GM12875 (cell line): Measurements from ENCODE around the gene CEP68.
A peak's percentile ranks its signal among the peaks of the same experiment; 100 is the strongest.

ENCODE experiments used
- H3K4me3 ChIP-seq: one replicate; pipeline ENCODE4 v1.5.1; 2011; ENCODE audit warnings: low read depth, low read length, control low read depth
- TF ChIP-seq, protein P1 (sequence below): IDR thresholded peaks from 2 replicates; pipeline ENCODE4 v1.5.1; 2011; ENCODE audit warnings: low read depth, mild to moderate bottlenecking, control low read depth, inconsistent platforms, low read length, moderate library complexity, borderline replicate concordance; ENCODE audit not compliant: insufficient read depth

The CEP68 gene, protein sequence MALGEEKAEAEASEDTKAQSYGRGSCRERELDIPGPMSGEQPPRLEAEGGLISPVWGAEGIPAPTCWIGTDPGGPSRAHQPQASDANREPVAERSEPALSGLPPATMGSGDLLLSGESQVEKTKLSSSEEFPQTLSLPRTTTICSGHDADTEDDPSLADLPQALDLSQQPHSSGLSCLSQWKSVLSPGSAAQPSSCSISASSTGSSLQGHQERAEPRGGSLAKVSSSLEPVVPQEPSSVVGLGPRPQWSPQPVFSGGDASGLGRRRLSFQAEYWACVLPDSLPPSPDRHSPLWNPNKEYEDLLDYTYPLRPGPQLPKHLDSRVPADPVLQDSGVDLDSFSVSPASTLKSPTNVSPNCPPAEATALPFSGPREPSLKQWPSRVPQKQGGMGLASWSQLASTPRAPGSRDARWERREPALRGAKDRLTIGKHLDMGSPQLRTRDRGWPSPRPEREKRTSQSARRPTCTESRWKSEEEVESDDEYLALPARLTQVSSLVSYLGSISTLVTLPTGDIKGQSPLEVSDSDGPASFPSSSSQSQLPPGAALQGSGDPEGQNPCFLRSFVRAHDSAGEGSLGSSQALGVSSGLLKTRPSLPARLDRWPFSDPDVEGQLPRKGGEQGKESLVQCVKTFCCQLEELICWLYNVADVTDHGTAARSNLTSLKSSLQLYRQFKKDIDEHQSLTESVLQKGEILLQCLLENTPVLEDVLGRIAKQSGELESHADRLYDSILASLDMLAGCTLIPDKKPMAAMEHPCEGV

DNA sequence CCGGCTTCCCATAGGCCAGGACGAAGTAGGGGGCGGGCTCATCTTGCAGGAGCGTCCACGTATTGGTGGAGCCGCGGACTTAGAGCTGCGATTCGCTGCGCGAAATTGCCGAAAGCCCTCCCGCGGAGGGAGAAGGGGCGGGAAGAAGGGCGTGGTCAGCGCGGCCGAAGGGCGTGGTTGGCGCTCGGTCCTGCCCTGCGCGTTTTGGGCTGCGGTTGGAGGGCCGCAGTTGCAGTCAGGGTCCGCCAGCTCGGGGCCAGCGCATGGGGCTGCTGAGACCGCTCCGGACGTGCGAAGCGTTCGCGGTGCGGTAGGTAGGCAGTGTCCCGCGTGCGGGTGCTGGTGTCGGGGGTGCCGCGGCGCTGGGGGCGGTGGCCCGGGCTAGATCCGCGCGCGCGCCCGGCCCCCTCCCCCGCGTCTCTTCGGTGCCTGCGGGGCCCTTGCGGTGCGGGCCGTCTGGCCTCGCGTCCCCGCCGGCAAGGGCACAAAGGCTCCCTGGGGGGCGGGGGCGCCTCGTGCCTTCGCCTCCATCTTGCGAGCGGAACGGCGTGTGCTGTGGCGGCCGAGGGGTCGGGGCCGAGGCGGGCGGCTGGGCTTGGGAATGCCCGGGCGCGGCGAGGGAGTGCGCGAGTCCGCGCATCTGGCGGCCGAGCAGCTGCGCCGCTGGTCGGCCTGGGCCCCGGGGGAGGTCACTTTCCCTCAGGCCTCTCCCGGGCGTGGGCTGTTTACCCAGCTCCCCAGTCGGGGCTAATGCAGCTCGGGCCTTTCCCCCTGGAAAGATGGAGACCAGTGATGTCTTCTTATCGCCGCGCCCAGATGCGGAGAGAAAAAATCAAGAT lies at the start of gene CEP68:
Gene CEP68 (plus strand): TSS at position 202 of the 839 bp plus-strand sequence. CDS start 13,029 bp downstream, outside the sequence.
- TF ChIP-seq, protein P1, sequence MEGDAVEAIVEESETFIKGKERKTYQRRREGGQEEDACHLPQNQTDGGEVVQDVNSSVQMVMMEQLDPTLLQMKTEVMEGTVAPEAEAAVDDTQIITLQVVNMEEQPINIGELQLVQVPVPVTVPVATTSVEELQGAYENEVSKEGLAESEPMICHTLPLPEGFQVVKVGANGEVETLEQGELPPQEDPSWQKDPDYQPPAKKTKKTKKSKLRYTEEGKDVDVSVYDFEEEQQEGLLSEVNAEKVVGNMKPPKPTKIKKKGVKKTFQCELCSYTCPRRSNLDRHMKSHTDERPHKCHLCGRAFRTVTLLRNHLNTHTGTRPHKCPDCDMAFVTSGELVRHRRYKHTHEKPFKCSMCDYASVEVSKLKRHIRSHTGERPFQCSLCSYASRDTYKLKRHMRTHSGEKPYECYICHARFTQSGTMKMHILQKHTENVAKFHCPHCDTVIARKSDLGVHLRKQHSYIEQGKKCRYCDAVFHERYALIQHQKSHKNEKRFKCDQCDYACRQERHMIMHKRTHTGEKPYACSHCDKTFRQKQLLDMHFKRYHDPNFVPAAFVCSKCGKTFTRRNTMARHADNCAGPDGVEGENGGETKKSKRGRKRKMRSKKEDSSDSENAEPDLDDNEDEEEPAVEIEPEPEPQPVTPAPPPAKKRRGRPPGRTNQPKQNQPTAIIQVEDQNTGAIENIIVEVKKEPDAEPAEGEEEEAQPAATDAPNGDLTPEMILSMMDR = no peak
- H3K4me3 ChIP-seq = peak within 1 kb of the TSS; percentile 77

DNA sequence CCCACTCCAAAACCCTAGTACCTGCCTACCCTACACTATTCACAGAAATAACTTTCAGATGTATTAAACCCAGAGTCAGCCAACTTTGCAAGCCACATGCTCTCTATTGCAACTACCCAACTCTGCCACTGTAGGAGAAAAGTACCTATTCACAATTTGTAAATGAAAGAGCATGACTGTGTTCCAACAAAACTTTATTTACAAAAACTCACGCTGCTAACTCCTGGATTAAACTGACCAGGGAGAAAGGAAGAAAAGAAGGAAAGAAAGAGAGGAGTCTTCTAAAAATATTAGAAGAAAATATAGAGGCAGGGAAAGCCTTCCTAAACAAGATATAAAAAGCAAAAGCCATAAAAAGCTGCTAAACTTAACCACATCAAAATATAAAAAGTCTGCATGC lies 42.4 kb upstream of the CEP68 start:
- TF ChIP-seq, protein P1 = no peak
- no peak overlapping the region for H3K4me3 ChIP-seq

DNA sequence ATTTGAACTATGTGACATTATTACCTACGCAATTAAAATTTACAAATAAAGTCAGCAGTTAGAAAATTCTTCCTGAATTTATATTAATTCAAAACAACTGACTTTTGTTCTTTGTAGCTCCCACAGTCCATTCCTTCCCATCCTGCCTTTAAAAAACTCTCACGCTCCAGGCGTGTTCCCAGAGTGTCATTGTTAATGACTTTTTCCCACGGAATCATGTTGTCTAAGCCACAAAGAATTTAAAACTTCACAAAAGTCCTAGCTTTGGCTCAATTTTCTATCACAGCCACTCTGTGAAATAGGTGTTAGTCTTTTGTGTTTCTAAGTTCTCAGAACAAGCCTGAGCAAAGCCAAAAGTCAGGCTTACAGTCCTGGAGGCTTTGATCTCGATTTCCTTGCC lies 40.5 kb upstream of the CEP68 start:
- TF ChIP-seq, protein P1 = no peak
- no peak overlapping the region for H3K4me3 ChIP-seq

DNA sequence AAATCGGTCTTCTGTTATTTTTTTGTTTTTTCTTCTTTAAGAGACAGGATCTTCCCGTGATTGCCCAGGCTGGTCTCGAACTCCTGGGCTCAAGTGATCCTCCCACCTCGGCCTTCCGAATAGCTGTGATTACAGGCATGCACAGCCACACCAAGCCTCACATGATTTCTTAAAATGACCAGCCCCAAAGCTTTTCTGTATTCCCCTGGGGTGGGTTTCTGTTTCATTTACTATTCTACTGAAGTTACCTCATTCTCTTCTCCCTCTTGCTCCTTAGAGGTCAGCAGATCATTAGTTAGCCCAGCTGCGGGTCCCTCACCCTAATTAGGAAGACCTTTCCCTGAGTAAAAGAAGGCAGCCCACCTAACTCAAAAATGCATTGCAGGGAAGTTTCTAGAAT lies 39.4 kb upstream of the CEP68 start:
- no peak overlapping the region for H3K4me3 ChIP-seq
- TF ChIP-seq, protein P1 = no peak

DNA sequence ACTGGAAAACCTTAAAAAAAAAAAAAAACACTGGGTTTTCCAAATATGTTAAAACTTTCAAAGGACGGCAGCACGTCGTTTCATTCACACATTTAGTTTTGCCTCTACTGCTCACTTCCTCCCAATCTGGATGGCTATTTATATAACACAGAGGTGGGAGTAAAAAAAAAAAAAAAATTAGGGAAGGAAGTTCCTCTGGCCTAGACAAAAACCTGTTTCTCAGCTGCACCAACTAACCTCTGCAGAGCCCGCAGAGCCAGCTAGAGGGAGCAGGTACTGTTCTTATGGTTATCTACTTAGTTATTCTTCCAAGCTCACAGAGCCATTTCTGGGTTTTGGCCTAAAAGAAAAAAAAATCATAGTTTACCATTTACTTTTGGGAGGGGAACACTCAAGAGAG lies 38.9 kb upstream of the CEP68 start:
- TF ChIP-seq, protein P1 = peak; percentile 40; the same call in 1 of the 2 replicates
- H3K4me3 ChIP-seq = no peak overlapping the region

DNA sequence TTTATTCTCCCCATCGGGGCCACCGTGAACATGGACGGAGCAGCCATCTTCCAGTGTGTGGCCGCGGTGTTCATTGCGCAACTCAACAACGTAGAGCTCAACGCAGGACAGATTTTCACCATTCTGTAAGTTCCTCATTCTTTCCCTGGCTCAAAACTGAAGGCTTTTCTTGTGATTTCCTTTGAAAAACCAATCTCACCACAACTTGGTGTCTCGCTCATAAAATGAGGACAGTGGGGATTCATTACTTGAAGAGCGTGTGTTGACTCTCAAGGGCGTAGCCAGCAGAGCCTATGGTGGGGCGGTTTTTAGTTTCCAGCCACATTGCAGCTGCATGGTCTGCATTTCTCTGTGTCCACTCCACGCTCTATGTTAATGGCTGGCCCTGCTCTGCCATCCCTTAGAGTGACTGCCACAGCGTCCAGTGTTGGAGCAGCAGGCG lies 38.1 kb upstream of the CEP68 start:
- H3K4me3 ChIP-seq = no peak overlapping the region
- TF ChIP-seq, protein P1 = no peak
